HepG2 (cell line): ENCODE measurements around the gene USH2A. TPM values are rescaled to one million over a fixed set of nuclear protein-coding genes. Genes with fewer than 3 reads are reported as not detected.
"Not testable (repeated sequence)": the region's sequence is repeated elsewhere in the genome, so short reads cannot be mapped to it uniquely, and the experiment has no call there.

Experiments
- ATAC-seq: fragments of 200-7000 bp; cut with Tn5 transposase; 3 replicates; pipeline ENCODE4 v1.9.1; 2020; ENCODE audit warnings: mild to moderate bottlenecking, moderate library complexity
- BruUV-seq: library from RNA; stranded (reverse); fragments of 400-500 nt; replicated peaks from 2 replicates; lab custom pipeline; 2021; lab: Mats Ljungman, UMichigan
- CTCF ChIA-PET: fragments of 300-600 bp; formaldehyde crosslinking; extraction: SDS; loops from one replicate; lab custom pipeline; 2021; ENCODE audit warnings: low total read pairs, inconsistent platforms, low intra/inter-chr PET ratio; lab: Yijun Ruan, JAX
- POLR2A ChIA-PET: fragments of 350-600 bp; sonication (Branson Sonifier 250); formaldehyde crosslinking; loops from one replicate; lab custom pipeline; 2020; ENCODE audit warnings: antibody characterized with exemption, inconsistent platforms; lab: Yijun Ruan, JAX
- DNase-seq: peaks from one replicate; pipeline ENCODE4 v3.0.0-alpha.2; 2015; ENCODE audit warnings: low spot score
- FAIRE-seq: peaks from 3 replicates; lab custom pipeline; 2011; peaks lifted over from hg19 to GRCh38; lab: Jason Lieb, UNC
- H2AFZ ChIP-seq: one replicate; pipeline ENCODE4 v1.6.1; 2011; ENCODE audit warnings: low read length, inconsistent platforms
- H3K27ac ChIP-seq: fragments of 300-600 bp; 3 replicates; pipeline ENCODE4 v1.8.0; 2011; ENCODE audit warnings: mixed run types, mild to moderate bottlenecking, mixed read lengths, low read length, inconsistent platforms; ENCODE audit not compliant: insufficient read depth; ENCODE audit errors: extremely low read length
- H3K27me3 ChIP-seq, 2 experiments: fragments of 200-600 bp in 1 of 2; 2 replicates in 1 of 2; 3 replicates in 1 of 2; pipeline versions ENCODE4 v1.6.0 to v1.8.0; 2011; ENCODE audit warnings: low read length in 2 of 2, mild to moderate bottlenecking in 2 of 2, moderate library complexity in 2 of 2, inconsistent platforms in 1 of 2; ENCODE audit not compliant: insufficient read depth in 2 of 2, control insufficient read depth in 1 of 2
- H3K36me3 ChIP-seq, 2 experiments: fragments of 200-600 bp in 1 of 2; replicated peaks in 1 of 2; 2 replicates in 1 of 2; 3 replicates in 1 of 2; pipeline versions ENCODE4 v1.5.1 to v1.8.0; 2011; ENCODE audit warnings: low read length in 2 of 2, inconsistent platforms in 1 of 2; ENCODE audit not compliant: insufficient read depth in 2 of 2, control insufficient read depth in 1 of 2
- H3K4me1 ChIP-seq: 2 replicates; pipeline ENCODE4 v1.5.1; 2012; ENCODE audit warnings: low read length, inconsistent platforms; ENCODE audit not compliant: insufficient read depth
- H3K4me2 ChIP-seq: 2 replicates; pipeline ENCODE4 v1.6.0; 2011; ENCODE audit warnings: low read depth, low read length, inconsistent platforms
- H3K4me3 ChIP-seq, 3 experiments: fragments of 200-600 bp in 1 of 3; sonication (generic), shearing (Covaris generic) in 1 of 3; replicated peaks in 1 of 3; 2 replicates each; pipeline ENCODE4 v1.5.1; 2011 to 2016; ENCODE audit warnings: low read length in 3 of 3, inconsistent platforms in 2 of 3, low read depth in 2 of 3, mild to moderate bottlenecking in 2 of 3, control low read depth in 1 of 3, mixed read lengths in 1 of 3; ENCODE audit not compliant: insufficient read depth in 1 of 3
- H3K79me2 ChIP-seq: one replicate; pipeline ENCODE4 v1.6.1; 2011; ENCODE audit warnings: low read length, inconsistent platforms; ENCODE audit not compliant: insufficient read depth
- H3K9ac ChIP-seq: 2 replicates; pipeline ENCODE4 v1.6.0; 2011; ENCODE audit warnings: mild to moderate bottlenecking, low read depth, low read length, inconsistent platforms; ENCODE audit not compliant: insufficient read depth
- H3K9me3 ChIP-seq: 2 replicates; pipeline ENCODE4 v1.5.1; 2012; ENCODE audit warnings: mild to moderate bottlenecking, low read length
- H4K20me1 ChIP-seq: 2 replicates; pipeline ENCODE4 v1.6.0; 2011; ENCODE audit warnings: inconsistent platforms, mild to moderate bottlenecking, low read length, moderate library complexity; ENCODE audit not compliant: insufficient read depth
- ONECUT2 ChIP-seq: sonication (generic); formaldehyde crosslinking; IDR thresholded peaks from 2 replicates; pipeline ENCODE4 v1.4.0; 2020; ENCODE audit warnings: missing genetic modification reagents
- ZNF468 ChIP-seq: sonication (generic); formaldehyde crosslinking; IDR thresholded peaks from 2 replicates; pipeline ENCODE4 v1.8.0; 2022; ENCODE audit warnings: mild to moderate bottlenecking, moderate library complexity, missing genetic modification reagents
- ZNF646 ChIP-seq: sonication (generic); formaldehyde crosslinking; IDR thresholded peaks from 2 replicates; pipeline ENCODE4 v1.9.0; 2021; ENCODE audit warnings: mild to moderate bottlenecking, missing genetic modification reagents
- WGBS: methylation state at CpG from one replicate; pipeline ENCODE4 v1.1.6; 2017; ENCODE audit warnings: low lambda C conversion rate; 5-methylcytosine and 5-hydroxymethylcytosine counted together
- in situ Hi-C: cut with HindIII; loops from 2 replicates; pipeline ENCODE4 v1.10.0; 2017; ENCODE audit warnings: low pct_unique_long_range_greater_than_20kb; ENCODE audit not compliant: extremely low pct_ligation_motif_present
- intact Hi-C: fragments of 100-400 bp; cut with micrococcal nuclease; formaldehyde crosslinking; loops from one replicate; pipeline ENCODE4 v1.10.0; 2022; ENCODE audit not compliant: unreplicated experiment
- polyA plus RNA-seq, 8 experiments: library from polyadenylated mRNA; depleted of rRNA in 3 of 8; stranded (reverse) in 7 of 8; unstranded in 1 of 8; fragments of >200 nt; fragmentation: Illumina TruSeq in 4 of 8; extraction: Trizol in 4 of 8; gene quantifications; 2 replicates each; pipeline versions ENCODE4 v1.2.1 to v1.2.3, GENCODE V29; 2011 to 2016; ENCODE audit warnings: low read depth in 4 of 8, missing spikeins in 1 of 8, mixed read lengths in 1 of 8; ENCODE audit not compliant: insufficient read depth in 1 of 8
- total RNA-seq, 5 experiments: library from RNA; depleted of rRNA; stranded (reverse); fragments of >200 nt; fragmentation: Illumina TruSeq; extraction: Trizol; gene quantifications; 2 replicates each; pipeline ENCODE4 v1.2.3, GENCODE V29; 2016; ENCODE audit warnings: low read depth in 1 of 5

The USH2A gene
- total and polyA plus RNA-seq, 2 of the 13 experiments (the other 11 are each of a cell fraction or from before 2014, with no cell fraction given), result 0.02 TPM; not detected in 1

- TF ChIP-seq ZNF646 (no peak), ZNF468 (CRISPR knock-in tag) (no peak), ONECUT2 (CRISPR knock-in tag) (no peak)
Measured at GRCh38 chr1:216014086-216014485, 409.2 kb downstream of the USH2A start (continued).

GRCh38 chr1:216009456-216009855 lies 413.8 kb downstream of the USH2A start:
- ATAC-seq, result not testable (repeated sequence)

More at GRCh38 chr1:216009456-216009855, 413.8 kb downstream of the USH2A start:
- intact Hi-C loops, FAIRE-seq, CTCF ChIA-PET, H3K4me3 ChIP-seq, H4K20me1 ChIP-seq, DNase-seq, in situ Hi-C loops, H3K79me2 ChIP-seq, POLR2A ChIA-PET, H3K27me3 ChIP-seq, BruUV-seq, H3K9me3 ChIP-seq, H3K4me1 ChIP-seq, H3K9ac ChIP-seq, H3K36me3 ChIP-seq, H3K4me2 ChIP-seq, H2AFZ ChIP-seq, H3K27ac ChIP-seq: not testable (repeated sequence)
- WGBS, result 17% methylated on average over 10 of the region's 10 CpGs
